Keratinocyte (primary cell): Measurements from ENCODE around the gene AGFG2. TPM values are rescaled to one million over a fixed set of nuclear protein-coding genes. Genes with fewer than 3 reads are reported as not detected.

ENCODE experiments used
- DNase-seq: peaks from one replicate; pipeline ENCODE4 v3.0.0-alpha.2; 2011; ENCODE audit warnings: low read depth, missing footprints, low spot score
- FAIRE-seq: peaks from 2 replicates; lab custom pipeline; 2011; peaks lifted over from hg19 to GRCh38; lab: Jason Lieb, UNC
- H2AFZ ChIP-seq: 2 replicates; pipeline ENCODE4 v1.6.0; 2012; ENCODE audit warnings: low read length, control low read depth, inconsistent platforms; ENCODE audit not compliant: control insufficient read depth
- H3K27ac ChIP-seq: 2 replicates; pipeline ENCODE4 v1.5.1; 2011; ENCODE audit warnings: low read length; ENCODE audit not compliant: control insufficient read depth, insufficient read depth
- H3K27me3 ChIP-seq: 3 replicates; pipeline ENCODE4 v1.6.0; 2011; ENCODE audit warnings: low read length; ENCODE audit not compliant: control insufficient read depth, insufficient read depth; ENCODE audit errors: extremely low read depth
- H3K36me3 ChIP-seq, 2 experiments: 2 replicates in 1 of 2; 3 replicates in 1 of 2; pipeline ENCODE4 v1.5.1; 2011; ENCODE audit warnings: low read length in 2 of 2, mild to moderate bottlenecking in 1 of 2; ENCODE audit not compliant: control insufficient read depth in 2 of 2, insufficient read depth in 2 of 2; ENCODE audit errors: extremely low read depth in 1 of 2
- H3K4me1 ChIP-seq: 3 replicates; pipeline ENCODE4 v1.5.1; 2011; ENCODE audit warnings: low read length; ENCODE audit not compliant: control insufficient read depth, insufficient read depth; ENCODE audit errors: extremely low read depth
- H3K4me2 ChIP-seq: 3 replicates; pipeline ENCODE4 v1.6.0; 2011; ENCODE audit warnings: low read depth, low read length; ENCODE audit not compliant: control insufficient read depth, insufficient read depth; ENCODE audit errors: extremely low read depth
- H3K4me3 ChIP-seq, 3 experiments: fragments of 200-600 bp in 1 of 3; sonication (generic) in 1 of 3; 2 replicates in 2 of 3; 3 replicates in 1 of 3; pipeline ENCODE4 v1.5.1; 2011 to 2016; ENCODE audit warnings: low read length in 3 of 3, mild to moderate bottlenecking in 3 of 3, control low read depth in 2 of 3, inconsistent platforms in 1 of 3, low read depth in 1 of 3, mixed read lengths in 1 of 3, mixed run types in 1 of 3, moderate library complexity in 1 of 3; ENCODE audit not compliant: control insufficient read depth in 2 of 3, insufficient read depth in 2 of 3; ENCODE audit errors: extremely low read depth in 1 of 3
- H3K79me2 ChIP-seq: 2 replicates; pipeline ENCODE4 v1.6.0; 2012; ENCODE audit warnings: low read length; ENCODE audit not compliant: control insufficient read depth, insufficient read depth
- H3K9ac ChIP-seq: 3 replicates; pipeline ENCODE4 v1.6.0; 2011; ENCODE audit warnings: low read length; ENCODE audit not compliant: control insufficient read depth, insufficient read depth; ENCODE audit errors: extremely low read depth
- H3K9me1 ChIP-seq: 3 replicates; pipeline ENCODE4 v1.6.0; 2011; ENCODE audit warnings: low read length; ENCODE audit not compliant: control insufficient read depth, insufficient read depth; ENCODE audit errors: extremely low read depth
- H3K9me3 ChIP-seq: 2 replicates; pipeline ENCODE4 v1.5.1; 2012; ENCODE audit warnings: low read depth, low read length; ENCODE audit not compliant: control insufficient read depth
- H4K20me1 ChIP-seq: 3 replicates; pipeline ENCODE4 v1.6.0; 2011; ENCODE audit warnings: low read length; ENCODE audit not compliant: control insufficient read depth, insufficient read depth; ENCODE audit errors: extremely low read depth
- CTCF ChIP-seq, 3 experiments: IDR thresholded peaks in 1 of 3; conservative IDR thresholded peaks in 1 of 3; optimal IDR thresholded peaks in 1 of 3; 2 replicates in 2 of 3; 3 replicates in 1 of 3; pipeline versions ENCODE3 to v1.5.1; 2011; ENCODE audit warnings: low read length in 3 of 3, mild to moderate bottlenecking in 3 of 3, moderate library complexity in 2 of 3, control low read depth in 1 of 3, inconsistent platforms in 1 of 3; ENCODE audit not compliant: insufficient read depth in 2 of 3; ENCODE audit errors: extremely low read depth in 1 of 3
- EZH2 ChIP-seq: IDR thresholded peaks from one replicate; pipeline ENCODE4 v1.6.1; 2012; ENCODE audit warnings: inconsistent platforms, mild to moderate bottlenecking, low read length, moderate library complexity
- dilution Hi-C: fragments of 300-500 bp; cut with MboI; formaldehyde crosslinking; loops from one replicate; pipeline ENCODE4 v1.7.0; 2020; ENCODE audit warnings: low sequenced_read_pairs; ENCODE audit not compliant: extremely low pct_ligation_motif_present
- polyA plus RNA-seq, 5 experiments: library from polyadenylated mRNA; depleted of rRNA in 3 of 5; stranded (reverse) in 3 of 5; stranded (forward) in 1 of 5; unstranded in 1 of 5; fragments of >200 nt; gene quantifications; 1 replicate in 1 of 5; 2 replicates in 3 of 5; 3 replicates in 1 of 5; pipeline versions ENCODE4 v1.2.1 to v1.2.3, GENCODE V29; 2011 to 2012; ENCODE audit warnings: missing spikeins in 2 of 5, low read depth in 1 of 5, low replicate concordance in 1 of 5

AGFG2 gene
- polyA plus RNA-seq, 1 donor (not counting 4 experiments of a cell fraction or from before 2014, with no cell fraction given), result 3.4 TPM

GRCh38 chr7:100552532-100552931 lies 13.5 kb downstream of the AGFG2 start:
- Histone ChIP-seq H4K20me1 (no peaks in the 10 kb centered on the region), H3K27ac (no peak overlapping the region), H3K9me1 (no peaks in the 10 kb centered on the region), H3K4me1 (no peaks in the 10 kb centered on the region), H3K27me3 (no peaks in the 10 kb centered on the region), H2AFZ (no peak overlapping the region), H3K9ac (no peak overlapping the region), H3K4me2 (no peak overlapping the region), H3K79me2 (no peaks in the 10 kb centered on the region), H3K9me3 (no peaks in the 10 kb centered on the region), H3K36me3 (peaks cover 0 to 8% of the 10 kb centered on the region in 2 experiments), H3K4me3 (no peak overlapping the region)
- dilution Hi-C loops, result no loop called here
- DNase-seq, result no peak
- FAIRE-seq, result no peak
- TF ChIP-seq CTCF (optimal IDR thresholded peaks at IDR 0.05 in 1 of 3, IDR thresholded peaks at IDR 0.05 in 1 of 3, conservative IDR thresholded peaks at IDR 0.05 in 1 of 3; ENCODE audit: extremely low read depth in 1 of 3, insufficient read depth in 2 of 3, low read length in 3 of 3) (no peak), EZH2 (no peak)

GRCh38 chr7:100553032-100553431 lies 14.0 kb downstream of the AGFG2 start:
- no peaks in the 10 kb centered on the region for H4K20me1 ChIP-seq
- no peaks in the 10 kb centered on the region for H3K79me2 ChIP-seq
- H3K36me3 ChIP-seq, result peaks cover 0 to 7% of the 10 kb centered on the region in 2 experiments
- no peak for DNase-seq
- no peak for FAIRE-seq
- no peak overlapping the region for H2AFZ ChIP-seq
- TF ChIP-seq EZH2, result no peak
- TF ChIP-seq CTCF (optimal IDR thresholded peaks at IDR 0.05 in 1 of 3, IDR thresholded peaks at IDR 0.05 in 1 of 3, conservative IDR thresholded peaks at IDR 0.05 in 1 of 3; ENCODE audit: extremely low read depth in 1 of 3, insufficient read depth in 2 of 3, low read length in 3 of 3), result no peak
- H3K4me3 ChIP-seq, result no peak overlapping the region
- H3K27me3 ChIP-seq, result no peaks in the 10 kb centered on the region
- no peaks in the 10 kb centered on the region for H3K4me1 ChIP-seq
- no peak overlapping the region for H3K27ac ChIP-seq
- H3K4me2 ChIP-seq, result no peak overlapping the region
- dilution Hi-C loops, result no loop called here
- no peaks in the 10 kb centered on the region for H3K9me3 ChIP-seq
- no peaks in the 10 kb centered on the region for H3K9me1 ChIP-seq
- H3K9ac ChIP-seq, result no peak overlapping the region
